Epidermal melanocyte (primary cell): ENCODE results near the gene ANO6.

Experiments
- DNase-seq: peaks from one replicate; pipeline ENCODE4 v3.0.0; 2011; ENCODE audit warnings: low spot score; ENCODE audit not compliant: insufficient read length

ANO6 gene

GRCh38 chr12:45276154-45276755 lies 60.4 kb downstream of the ANO6 start:
- DNase-seq = no peak

DNA sequence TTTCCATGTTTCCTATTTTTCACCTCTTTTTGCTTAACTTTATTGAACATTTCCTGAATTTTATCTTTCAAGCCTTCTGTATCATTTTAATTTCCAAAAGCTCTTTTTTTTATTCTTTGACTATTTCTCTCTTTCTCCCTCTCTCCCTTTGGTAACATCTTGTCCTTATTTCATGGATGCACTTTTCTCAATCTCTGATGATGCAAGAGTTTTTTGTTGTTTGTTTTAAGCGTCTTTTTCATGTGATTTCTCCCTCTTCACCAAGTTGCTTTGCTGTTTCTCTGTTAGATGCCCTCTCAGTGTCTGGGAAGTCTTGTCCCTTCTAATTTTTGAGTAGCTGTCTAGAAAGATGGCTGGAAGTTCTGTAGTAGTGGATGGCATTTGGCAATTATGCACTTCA lies 62.6 kb downstream of the ANO6 start:
- no peak for DNase-seq

- no peak for DNase-seq
These were observed 64.3 kb downstream of the ANO6 start for GRCh38 chr12:45279931-45280830.

- DNase-seq = no peak
These were observed 66.1 kb downstream of the ANO6 start for GRCh38 chr12:45281994-45282393.

- DNase-seq = no peak
These were observed 66.5 kb downstream of the ANO6 start for GRCh38 chr12:45282411-45282810.

DNA sequence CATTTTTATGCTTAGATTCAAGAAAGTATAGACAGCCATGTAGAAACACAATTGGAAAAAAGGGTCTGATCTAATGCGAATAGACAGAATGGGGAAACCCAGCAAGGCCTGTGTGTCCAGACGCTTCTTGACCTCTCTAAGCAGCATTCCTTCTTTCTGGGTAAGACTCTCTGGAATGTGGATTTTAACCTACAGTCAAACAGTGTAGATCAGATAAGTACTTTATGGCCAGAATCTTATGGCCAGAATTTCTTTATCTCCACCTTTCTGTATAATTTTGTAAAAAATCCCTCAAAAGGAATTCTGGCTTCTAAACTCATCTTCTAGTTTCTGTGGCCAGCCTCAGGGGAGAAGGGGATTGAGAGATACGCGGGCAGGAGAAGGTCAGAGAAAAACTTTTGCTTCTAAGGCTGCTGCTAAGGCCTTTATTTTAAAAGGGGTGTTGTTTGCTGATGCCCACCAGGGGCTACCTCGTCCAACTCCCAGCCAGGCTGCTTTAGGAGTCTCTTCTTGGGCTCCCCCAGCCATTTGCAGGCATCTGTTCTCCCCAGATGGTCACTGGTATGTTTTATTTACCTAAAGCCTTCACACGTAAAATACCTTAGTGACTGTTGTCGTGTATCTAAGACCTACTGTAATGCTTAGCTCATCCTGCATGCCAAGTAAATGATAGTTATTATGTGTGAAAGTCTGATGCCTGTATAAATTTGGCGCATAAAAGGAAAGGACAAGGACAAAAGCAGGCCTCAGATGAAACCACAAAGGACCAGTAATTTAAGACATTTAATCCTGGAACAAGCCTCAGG lies 68.4 kb downstream of the ANO6 start:
- no peak for DNase-seq

GRCh38 chr12:45285717-45286116 lies 69.8 kb downstream of the ANO6 start:
- no peak for DNase-seq

DNA sequence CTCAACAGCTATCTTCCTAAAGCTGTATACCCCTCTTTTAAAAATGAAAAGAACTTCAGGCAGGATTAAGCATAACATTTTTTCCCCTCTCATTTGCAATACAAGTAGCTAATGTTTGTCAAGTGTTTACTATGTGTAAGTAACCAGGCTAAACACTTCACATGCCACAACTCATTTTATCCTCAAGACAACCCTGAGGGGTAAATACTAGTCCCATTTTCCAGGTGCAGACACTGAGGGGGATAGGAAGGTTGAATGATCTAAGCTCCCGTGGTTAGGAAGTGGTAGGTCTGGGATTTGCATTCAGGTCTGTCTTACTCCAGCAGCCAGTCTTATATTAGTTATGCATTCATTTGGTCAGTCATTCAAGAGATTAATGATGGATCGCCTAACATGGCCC lies 70.7 kb downstream of the ANO6 start:
- no peak for DNase-seq

DNA sequence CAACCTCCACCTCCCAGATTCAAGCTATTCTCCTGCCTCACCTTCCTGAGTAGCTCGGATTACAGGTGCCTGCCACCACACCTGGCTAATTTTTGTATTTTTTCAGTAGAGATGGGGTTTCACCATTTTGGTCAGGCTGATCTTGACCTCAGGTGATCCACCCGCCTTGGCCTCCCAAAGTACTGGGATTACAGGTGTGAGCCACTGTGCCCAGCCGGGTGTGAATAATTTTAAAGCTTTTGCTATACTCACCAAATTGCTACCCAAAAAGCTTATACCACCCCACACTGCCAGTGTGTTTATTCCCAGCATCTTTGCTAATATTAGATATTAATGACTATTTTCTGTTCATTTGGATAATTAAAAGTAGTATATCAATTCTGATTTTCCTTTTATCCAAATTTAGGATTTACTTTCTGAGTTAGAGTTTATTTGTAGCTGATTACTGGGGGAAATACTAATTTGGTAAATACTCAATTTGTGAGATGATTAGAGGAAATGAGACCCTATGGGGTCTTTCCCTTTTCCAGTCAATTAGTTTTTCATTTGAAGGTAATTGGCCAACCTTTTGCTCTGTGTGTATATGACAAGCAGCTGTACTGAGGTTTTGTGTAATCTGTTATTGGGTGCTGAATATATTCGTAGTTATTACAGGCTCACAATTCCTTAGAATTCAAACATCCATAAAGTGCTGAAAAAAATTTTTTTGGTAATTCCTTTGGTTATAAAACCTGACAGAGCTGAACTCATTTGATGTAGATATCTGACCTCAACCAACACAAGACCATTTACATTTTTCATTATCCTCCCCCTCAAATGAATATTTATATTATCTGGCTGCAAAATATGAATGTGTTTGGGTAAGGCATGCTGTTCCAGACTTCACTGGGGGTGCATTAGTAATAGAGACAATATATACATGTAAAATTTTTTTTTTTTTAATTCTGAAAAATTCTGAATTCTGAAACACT lies 73.6 kb downstream of the ANO6 start:
- no peak for DNase-seq

DNA sequence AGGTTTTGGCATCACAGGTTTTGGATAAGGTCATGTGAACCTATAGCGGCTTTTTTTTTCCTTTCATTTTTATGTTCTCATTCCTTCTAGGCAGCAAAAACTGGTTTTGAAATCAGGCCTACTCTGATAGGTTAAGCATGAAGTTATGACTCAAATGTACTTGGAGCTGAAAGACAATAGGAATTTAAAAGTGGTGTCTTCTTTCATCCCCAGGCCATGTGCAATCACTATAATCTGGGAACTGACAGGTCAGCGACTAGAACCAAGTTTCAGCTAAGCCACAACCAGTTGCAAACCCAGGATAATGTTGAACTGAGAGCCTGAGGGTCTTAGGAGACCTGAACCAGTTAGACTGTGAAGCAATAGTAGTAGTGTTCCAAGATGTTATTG lies 74.3 kb downstream of the ANO6 start:
- DNase-seq = no peak

DNA sequence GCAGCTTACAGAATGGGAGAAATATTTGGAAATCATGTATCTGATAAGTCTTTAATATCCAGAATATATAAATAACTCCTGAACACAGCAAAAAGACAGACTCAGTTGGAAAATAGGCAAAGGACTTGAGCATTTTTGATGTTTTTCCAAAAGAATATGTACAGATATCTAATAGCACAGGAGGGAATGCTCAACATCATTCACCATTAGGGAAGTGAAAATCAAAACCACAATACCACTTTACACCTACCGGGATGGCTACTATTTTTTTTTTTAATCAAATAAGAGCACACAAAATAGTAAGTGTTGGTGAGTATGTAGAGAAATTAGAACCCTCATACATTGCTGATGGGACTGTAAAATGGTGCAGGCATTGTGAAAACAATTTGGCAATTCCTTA lies 75.6 kb downstream of the ANO6 start:
- no peak for DNase-seq

DNA sequence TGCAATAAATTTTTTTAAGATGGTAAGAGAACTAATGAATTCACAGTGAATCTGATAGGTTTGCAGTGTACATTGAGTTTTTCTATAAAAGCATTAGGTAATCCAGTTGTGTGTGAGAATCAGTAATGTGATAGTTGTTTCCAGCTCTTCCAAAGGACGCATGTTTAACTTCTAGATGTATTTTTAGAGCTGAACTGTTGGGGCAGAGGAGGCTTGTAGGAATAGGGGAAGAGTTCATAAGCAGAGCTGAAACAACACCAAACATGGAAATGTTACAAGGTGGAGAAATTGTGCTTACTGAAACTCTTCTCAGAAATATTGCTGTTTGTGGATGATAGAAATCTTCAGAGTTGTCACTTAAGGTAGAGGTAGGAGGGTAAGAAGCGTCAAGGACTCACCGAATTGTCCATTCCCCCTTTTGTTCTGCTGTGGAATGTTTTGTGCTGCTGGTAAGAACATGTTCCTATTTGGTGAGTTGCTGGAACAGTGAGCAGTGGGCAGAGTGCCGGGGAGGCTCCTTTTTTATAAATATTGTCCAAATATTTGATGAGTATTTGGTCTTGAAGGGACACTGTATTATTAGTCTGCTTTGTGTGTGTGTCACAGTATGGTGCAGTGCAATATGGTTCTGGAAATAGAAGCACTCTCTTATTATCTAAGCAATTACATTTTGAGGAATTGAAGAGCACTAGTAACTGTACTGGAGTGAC lies 76.7 kb downstream of the ANO6 start:
- DNase-seq = no peak

GRCh38 chr12:45294906-45295305 lies 79.0 kb downstream of the ANO6 start:
- DNase-seq = no peak

DNA sequence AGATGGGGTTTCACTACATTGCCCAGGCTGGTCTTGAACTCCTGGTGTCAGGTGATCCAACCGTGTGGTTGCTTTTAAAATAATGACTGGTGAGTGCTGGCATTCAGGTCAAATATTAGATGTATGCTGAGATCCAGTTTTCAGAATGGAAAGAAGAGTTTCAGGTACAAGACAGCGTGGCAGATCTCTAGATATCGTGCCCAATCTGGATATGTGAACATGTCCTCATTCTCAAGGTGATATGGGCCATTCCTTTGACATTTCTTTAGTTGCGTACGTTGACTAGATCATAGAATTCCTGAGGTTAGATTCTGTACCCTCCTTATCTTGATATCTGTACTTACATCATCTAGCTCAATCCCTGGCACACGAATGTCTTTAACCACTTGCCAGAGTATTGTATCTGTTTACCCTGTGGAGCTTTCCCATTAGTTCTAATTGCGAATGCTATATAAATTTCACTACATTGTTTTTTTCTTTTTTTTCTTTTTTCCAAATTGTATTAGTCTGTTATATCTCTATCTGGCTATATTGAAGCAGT lies 80.2 kb downstream of the ANO6 start:
- DNase-seq = no peak

- DNase-seq = no peak
These were observed 82.2 kb downstream of the ANO6 start for GRCh38 chr12:45298047-45298446.

DNA sequence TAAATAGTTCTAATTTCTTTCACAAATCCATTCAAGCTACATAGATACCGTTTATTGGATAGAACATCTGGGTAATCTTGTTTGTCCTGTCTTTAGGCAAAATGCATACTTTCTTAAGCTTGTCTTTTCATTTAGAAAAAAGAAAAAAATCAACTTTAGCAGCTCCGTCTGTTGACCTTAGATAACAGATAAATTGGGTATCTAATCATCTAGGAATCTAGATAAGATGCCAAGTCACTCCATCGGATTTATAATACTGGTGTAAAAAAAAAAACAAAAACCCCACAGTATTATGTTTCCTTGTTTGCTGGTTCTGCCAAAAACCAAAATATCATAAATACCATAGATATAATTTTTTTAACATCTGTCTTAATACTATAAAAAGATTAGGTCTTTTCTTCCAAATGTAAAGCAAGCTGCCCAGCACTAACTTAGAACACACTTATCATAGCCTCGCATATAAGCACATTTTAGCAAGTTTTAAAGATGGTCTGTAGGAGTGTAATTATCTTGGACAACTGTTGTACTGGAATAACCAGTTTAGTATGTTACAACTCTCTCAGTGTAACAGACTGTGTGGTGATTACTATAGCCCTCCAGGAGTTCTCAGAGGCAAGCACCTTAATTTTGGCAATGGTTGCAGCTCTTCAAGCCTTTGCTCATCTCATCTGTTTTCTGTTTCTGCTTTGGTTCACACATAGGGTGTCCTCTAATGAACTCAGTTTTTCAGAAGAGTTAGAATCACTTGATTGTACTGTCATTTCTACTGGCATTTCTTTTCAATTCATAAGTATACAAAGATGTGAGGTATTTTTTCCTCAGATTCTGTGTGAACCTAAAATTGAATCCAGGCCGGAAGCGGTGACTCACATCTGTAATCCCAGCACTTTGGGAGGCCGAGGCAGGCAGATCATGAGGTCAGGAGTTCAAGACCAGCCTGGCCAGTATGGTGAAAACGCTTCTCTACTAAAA lies 83.1 kb downstream of the ANO6 start:
- DNase-seq = no peak

DNA sequence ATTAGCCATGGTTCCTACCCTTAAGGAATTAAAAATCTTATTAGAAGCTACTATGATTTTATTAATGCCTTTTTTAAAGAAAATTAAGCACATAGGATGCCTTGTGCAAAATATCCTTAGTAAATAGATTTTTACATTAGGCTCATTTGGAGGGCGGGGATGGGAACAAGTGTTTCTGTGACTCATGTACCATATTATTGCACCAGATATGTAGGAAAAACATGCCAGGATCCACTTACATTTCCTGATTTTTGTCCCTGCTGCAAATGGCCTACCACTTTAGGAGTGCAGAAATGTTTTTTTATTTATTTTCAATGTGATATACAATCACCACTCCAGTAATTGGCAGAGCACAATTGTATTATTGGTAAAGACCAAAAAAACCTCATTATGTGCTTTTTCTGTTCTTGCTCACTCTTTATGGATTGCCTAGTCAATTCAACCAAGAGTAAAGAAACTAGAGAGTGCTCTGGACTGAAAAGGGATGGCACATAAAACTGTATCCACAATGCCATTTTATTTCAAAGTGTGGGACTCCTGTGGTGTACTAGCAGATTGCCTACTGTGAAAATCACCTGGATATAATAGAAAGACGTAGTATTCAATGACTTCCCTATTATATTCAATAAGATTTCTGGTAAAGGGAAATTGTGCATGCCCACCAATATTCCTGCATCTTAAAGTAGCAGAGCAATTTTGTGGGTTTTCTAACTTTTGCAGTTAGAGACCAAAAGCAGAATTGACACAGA lies 86.9 kb downstream of the ANO6 start:
- DNase-seq = no peak

- DNase-seq = no peak
These were observed 88.0 kb downstream of the ANO6 start for GRCh38 chr12:45303945-45304344.
